HAP-1 (cell line): ENCODE measurements around the gene PDE8A.

Source experiments
- DNase-seq, 2 experiments: peaks; one replicate each; pipeline ENCODE4 v3.0.0-alpha.2; 2016 to 2020; ENCODE audit warnings: low spot score in 2 of 2
- H3K27me3 ChIP-seq: fragments of 250-450 bp; sonication (Bioruptor Pico); 2 replicates; pipeline ENCODE4 v1.5.1; 2020; ENCODE audit warnings: low read depth, mild to moderate bottlenecking, moderate library complexity
- H3K36me3 ChIP-seq: fragments of 250-450 bp; sonication (Bioruptor Pico); replicated peaks from 2 replicates; pipeline ENCODE4 v1.5.1; 2020; ENCODE audit warnings: mild to moderate bottlenecking
- H3K4me1 ChIP-seq: fragments of 250-450 bp; sonication (Bioruptor Pico); 2 replicates; pipeline ENCODE4 v1.5.1; 2020; ENCODE audit warnings: mild to moderate bottlenecking
- H3K4me3 ChIP-seq: fragments of 250-450 bp; sonication (Bioruptor Pico); 2 replicates; pipeline ENCODE4 v1.5.1; 2020; ENCODE audit warnings: mild to moderate bottlenecking, moderate library complexity
- H3K9me3 ChIP-seq: fragments of 250-450 bp; sonication (Bioruptor Pico); 2 replicates; pipeline ENCODE4 v1.5.1; 2020; ENCODE audit warnings: mild to moderate bottlenecking, moderate library complexity
- in situ Hi-C: fragments of 300-500 bp; cut with MboI; formaldehyde crosslinking; loops from 3 replicates; pipeline ENCODE4 v1.14.3; 2020; ENCODE audit warnings: low sequenced_read_pairs, inconsistent platforms, mixed read lengths

Gene PDE8A

GRCh38 chr15:85149465-85150129, 167.9 kb downstream of the PDE8A start:
- Histone ChIP-seq H3K36me3 (no peaks in the 10 kb centered on the region), H3K9me3 (no peaks in the 10 kb centered on the region), H3K4me1 (no peaks in the 10 kb centered on the region), H3K4me3 (no peak overlapping the region), H3K27me3 (no peaks in the 10 kb centered on the region)
- in situ Hi-C loops: loop anchor here (25.0 kb wide), 1 partner anchor 537 kb away; the partner anchor contains the start of gene ZSCAN2
- no peak for DNase-seq

GRCh38 chr15:85150130-85150480, 168.4 kb downstream of the PDE8A start:
- Histone ChIP-seq H3K4me3 (no peak overlapping the region), H3K9me3 (no peaks in the 10 kb centered on the region), H3K27me3 (no peaks in the 10 kb centered on the region), H3K36me3 (no peaks in the 10 kb centered on the region), H3K4me1 (no peaks in the 10 kb centered on the region)
- in situ Hi-C loops: loop anchor here (25.0 kb wide), 1 partner anchor 538 kb away; the partner anchor contains the start of gene ZSCAN2
- no peak for DNase-seq

DNA sequence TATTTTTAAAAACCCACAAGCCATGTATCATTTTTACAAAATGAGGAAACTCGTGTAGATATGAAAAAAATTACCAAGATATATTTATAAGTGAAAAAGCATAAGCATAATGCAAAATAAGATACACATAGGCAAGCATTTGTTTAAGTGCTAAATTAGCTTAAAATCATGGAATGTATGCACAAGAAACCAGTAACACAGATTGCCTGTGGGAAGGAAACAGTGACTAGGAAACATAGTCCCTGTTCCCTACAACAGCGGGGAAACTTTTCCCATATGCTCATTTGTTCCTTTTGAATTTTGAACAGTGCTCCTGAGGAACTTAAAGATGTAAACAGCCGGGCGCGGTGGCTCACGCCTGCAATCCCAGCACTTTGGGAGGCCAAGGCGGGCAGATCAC, 169.5 kb downstream of the PDE8A start:
- no peaks in the 10 kb centered on the region for H3K36me3 ChIP-seq
- no peak overlapping the region for H3K4me3 ChIP-seq
- DNase-seq: no peak
- in situ Hi-C loops: loop anchor here (25.0 kb wide), 1 partner anchor 539 kb away; the partner anchor contains the start of gene ZSCAN2
- no peaks in the 10 kb centered on the region for H3K9me3 ChIP-seq
- H3K4me1 ChIP-seq: no peaks in the 10 kb centered on the region
- H3K27me3 ChIP-seq: no peaks in the 10 kb centered on the region

GRCh38 chr15:85151861-85152260, 170.2 kb downstream of the PDE8A start:
- Histone ChIP-seq H3K9me3 (no peaks in the 10 kb centered on the region), H3K36me3 (no peaks in the 10 kb centered on the region), H3K4me1 (no peaks in the 10 kb centered on the region), H3K27me3 (no peaks in the 10 kb centered on the region), H3K4me3 (no peak overlapping the region)
- DNase-seq: no peak
- in situ Hi-C loops: loop anchor here (25.0 kb wide), 1 partner anchor 540 kb away; the partner anchor contains the start of gene ZSCAN2

DNA sequence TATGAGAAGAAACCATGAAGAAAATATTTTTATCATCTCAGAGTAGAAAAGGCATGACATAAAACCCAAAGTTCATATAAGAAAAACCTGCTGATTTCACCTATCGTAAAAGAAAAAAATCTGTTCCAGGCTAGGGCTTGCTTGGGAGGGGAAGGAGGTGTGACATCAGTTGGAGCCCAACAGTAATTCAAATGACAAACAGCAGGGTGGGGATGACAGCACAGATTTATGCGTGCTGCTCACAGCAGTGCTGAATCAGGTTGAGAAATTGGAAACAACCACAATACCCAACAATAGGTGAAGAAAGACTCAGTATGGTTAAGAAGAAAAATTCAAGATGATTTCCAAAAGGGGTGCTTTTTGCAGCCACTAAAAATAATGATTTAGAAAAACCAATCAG, 172.4 kb downstream of the PDE8A start:
- peak in 1 of 2 experiments; percentile 41 for DNase-seq
- Histone ChIP-seq H3K36me3 (no peaks in the 10 kb centered on the region), H3K27me3 (no peaks in the 10 kb centered on the region), H3K9me3 (no peaks in the 10 kb centered on the region), H3K4me1 (peaks cover 5% of the 10 kb centered on the region), H3K4me3 (no peak overlapping the region)
- in situ Hi-C loops: loop anchor here (25.0 kb wide), 1 partner anchor 542 kb away; the partner anchor contains the start of gene ZSCAN2

GRCh38 chr15:85155360-85155759, 173.7 kb downstream of the PDE8A start:
- no peak overlapping the region for H3K4me3 ChIP-seq
- in situ Hi-C loops: loop anchor here (25.0 kb wide), 1 partner anchor 543 kb away; the partner anchor contains the start of gene ZSCAN2
- H3K9me3 ChIP-seq: no peaks in the 10 kb centered on the region
- no peak for DNase-seq
- H3K4me1 ChIP-seq: peaks cover 5% of the 10 kb centered on the region
- no peaks in the 10 kb centered on the region for H3K27me3 ChIP-seq
- no peaks in the 10 kb centered on the region for H3K36me3 ChIP-seq

DNA sequence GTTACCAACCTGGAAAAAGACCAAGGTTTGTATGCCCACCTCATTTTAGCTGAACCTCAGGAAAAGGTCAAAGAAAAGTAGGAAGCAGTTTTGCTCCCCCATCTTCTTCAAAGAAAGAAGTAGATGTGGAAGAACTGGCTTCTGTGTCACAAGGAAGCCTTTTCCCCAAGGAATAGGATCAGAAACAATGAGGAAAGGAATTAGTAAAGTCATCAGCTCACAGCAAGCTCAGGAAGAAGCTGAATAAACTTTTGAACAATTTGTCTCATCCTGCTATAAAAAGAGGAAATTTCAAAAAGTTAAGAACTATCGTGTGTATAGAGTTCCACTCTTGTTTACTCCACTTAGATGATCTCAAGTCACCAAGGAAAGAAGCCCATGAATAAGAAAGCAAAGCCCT, 174.2 kb downstream of the PDE8A start:
- Histone ChIP-seq H3K4me1 (peaks cover 5% of the 10 kb centered on the region), H3K27me3 (no peaks in the 10 kb centered on the region), H3K36me3 (no peaks in the 10 kb centered on the region), H3K4me3 (no peak overlapping the region), H3K9me3 (no peaks in the 10 kb centered on the region)
- in situ Hi-C loops: loop anchor here (25.0 kb wide), 1 partner anchor 544 kb away; the partner anchor contains the start of gene ZSCAN2
- no peak for DNase-seq

- no peak overlapping the region for H3K4me3 ChIP-seq
- peaks cover 4% of the 10 kb centered on the region; the same call in 1 of the 2 replicates for H3K9me3 ChIP-seq
- in situ Hi-C loops: loop anchor here (25.0 kb wide), 1 partner anchor 545 kb away; the partner anchor contains the start of gene ZSCAN2
- no peaks in the 10 kb centered on the region for H3K36me3 ChIP-seq
- DNase-seq: no peak
- peaks cover 5% of the 10 kb centered on the region for H3K4me1 ChIP-seq
- no peaks in the 10 kb centered on the region for H3K27me3 ChIP-seq
Measured at GRCh38 chr15:85157344-85157743, 175.7 kb downstream of the PDE8A start.

DNA sequence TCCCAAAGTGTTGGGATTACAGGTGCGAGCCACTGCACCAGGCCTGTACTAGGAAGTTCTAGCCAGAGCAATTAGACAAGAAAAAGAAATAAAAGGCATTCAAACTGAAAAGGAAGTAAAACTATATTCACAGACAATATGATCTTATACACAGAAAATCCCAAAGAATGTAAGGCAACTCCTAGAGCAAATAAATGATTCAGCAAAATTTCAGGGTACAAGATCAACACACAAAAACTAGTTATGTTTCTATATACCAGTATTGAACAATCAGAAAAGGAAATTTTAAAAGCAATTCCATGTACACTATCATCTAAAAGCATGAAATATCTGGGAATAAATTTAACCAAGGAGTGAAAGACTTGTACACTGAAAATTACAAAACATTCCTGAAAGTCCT, 180.6 kb downstream of the PDE8A start:
- no peak for DNase-seq
- Histone ChIP-seq H3K4me1 (peaks cover 5% of the 10 kb centered on the region), H3K36me3 (no peaks in the 10 kb centered on the region), H3K4me3 (no peak overlapping the region), H3K9me3 (peaks cover 12% of the 10 kb centered on the region; the same call in 1 of the 2 replicates), H3K27me3 (peaks cover 5% of the 10 kb centered on the region; the same call in 1 of the 2 replicates)
- in situ Hi-C loops: loop anchor here (25.0 kb wide), 1 partner anchor 550 kb away; the partner anchor contains the start of gene ZSCAN2

DNA sequence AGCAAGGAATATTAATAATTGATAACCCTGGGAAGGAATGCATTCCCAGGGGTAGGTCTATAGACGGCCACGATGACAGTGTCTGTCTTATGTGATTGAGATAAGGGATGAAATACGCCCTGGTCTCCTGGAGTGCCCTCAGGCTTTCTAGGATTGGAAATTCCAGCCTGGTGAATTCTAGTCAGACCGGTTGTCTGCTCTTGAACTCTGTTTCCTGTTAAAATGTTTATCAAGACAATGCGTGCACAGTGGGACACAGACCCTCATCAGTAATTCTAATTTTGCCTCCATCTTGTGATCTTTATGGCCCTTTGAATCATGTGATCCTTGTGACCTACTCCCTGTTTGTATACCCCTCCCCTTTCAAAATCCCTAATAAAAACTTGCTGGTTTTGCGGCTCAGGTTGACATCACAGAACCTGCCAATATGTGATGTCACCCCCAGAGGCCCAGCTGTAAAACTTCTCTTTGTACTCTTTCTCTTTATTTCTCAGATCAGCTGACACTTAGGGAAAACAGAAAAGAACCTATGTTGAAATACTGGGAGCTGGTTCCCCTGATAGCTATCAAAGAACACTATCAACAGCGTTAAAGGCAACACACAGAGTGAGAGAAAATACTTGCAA, 183.3 kb downstream of the PDE8A start:
- Histone ChIP-seq H3K4me1 (peaks cover 3% of the 10 kb centered on the region), H3K27me3 (peaks cover 9% of the 10 kb centered on the region), H3K9me3 (peaks cover 12% of the 10 kb centered on the region; the same call in 1 of the 2 replicates), H3K36me3 (no peaks in the 10 kb centered on the region), H3K4me3 (no peak overlapping the region)
- DNase-seq: no peak
- in situ Hi-C loops: loop anchor here (25.0 kb wide), 1 partner anchor 553 kb away; the partner anchor contains the start of gene ZSCAN2

DNA sequence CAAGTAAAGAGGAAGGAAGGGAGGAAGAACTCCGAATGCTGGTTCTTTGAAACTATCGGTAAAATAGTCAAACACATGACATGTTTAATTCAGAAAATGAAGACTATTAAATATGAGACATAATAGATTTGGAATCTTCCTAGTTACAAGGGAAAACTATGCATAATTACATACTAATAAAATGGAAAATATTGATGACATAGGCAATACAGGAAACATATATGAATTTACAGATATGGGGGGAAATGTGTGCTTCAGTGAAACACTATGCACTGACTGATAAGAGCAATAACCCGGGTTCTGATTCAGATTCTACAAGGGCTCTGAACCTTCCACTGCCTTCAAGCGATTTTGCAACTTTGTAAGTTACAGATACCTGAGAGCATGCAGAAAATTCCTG, 185.9 kb downstream of the PDE8A start:
- in situ Hi-C loops: loop anchor here (25.0 kb wide), 1 partner anchor 555 kb away; the partner anchor contains the start of gene ZSCAN2
- Histone ChIP-seq H3K27me3 (peaks cover 12% of the 10 kb centered on the region), H3K4me1 (peaks cover 3% of the 10 kb centered on the region), H3K36me3 (no peaks in the 10 kb centered on the region), H3K9me3 (peaks cover 7% of the 10 kb centered on the region; the same call in 1 of the 2 replicates), H3K4me3 (no peak overlapping the region)
- no peak for DNase-seq

DNA sequence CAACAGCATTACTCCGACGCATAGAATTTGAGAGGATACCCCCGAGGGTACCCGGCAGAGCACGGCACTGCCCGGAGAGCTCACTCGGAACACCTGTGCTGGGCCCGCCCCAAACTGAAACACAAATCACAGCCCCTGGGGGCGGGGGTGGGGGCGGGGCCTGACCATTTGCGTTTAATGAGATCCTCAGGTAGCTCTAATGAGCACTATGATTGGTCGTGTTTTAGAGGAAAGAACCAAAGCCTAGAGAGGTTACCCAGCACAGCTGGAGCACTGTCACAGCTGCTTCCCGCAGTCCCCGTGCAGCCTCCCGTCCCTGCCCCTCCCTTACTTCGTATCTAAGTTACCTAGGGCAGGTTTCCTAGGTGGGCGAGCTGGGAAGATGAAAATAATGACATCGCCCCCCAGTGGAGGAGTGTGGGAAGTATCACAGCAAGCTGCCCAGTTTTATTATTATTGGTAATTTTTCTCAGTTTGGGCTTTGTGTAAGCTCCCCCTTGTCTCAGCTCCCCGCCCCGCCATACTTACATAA, 187.1 kb downstream of the PDE8A start:
- in situ Hi-C loops: loop anchor here (25.0 kb wide), 1 partner anchor 556 kb away; the partner anchor contains the start of gene ZSCAN2
- Histone ChIP-seq H3K9me3 (peaks cover 5% of the 10 kb centered on the region; the same call in 1 of the 2 replicates), H3K4me3 (peak overlapping the region; percentile 20), H3K36me3 (no peaks in the 10 kb centered on the region), H3K4me1 (peaks cover 3% of the 10 kb centered on the region), H3K27me3 (peaks cover 12% of the 10 kb centered on the region)
- DNase-seq: peak; percentile 58 to 87

DNA sequence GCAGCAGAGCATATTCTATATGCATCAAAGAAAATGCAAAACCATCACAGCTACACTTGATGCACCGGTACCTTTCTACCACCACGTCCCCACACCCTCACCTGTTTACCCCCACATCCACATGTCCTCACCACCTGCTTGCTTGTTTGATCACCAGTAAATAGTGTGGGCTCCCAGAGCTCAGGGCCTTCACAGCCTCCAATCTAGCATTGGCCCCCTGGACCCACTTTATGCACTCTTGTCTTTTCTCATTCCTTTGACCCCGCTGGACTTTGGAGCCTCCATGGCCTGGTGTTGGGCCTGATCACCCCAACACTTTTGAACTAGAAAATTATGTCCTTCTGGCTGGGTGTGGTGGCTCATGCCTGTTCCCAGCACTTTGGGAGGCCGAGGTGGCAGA, 190.1 kb downstream of the PDE8A start:
- in situ Hi-C loops: loop anchor here (25.0 kb wide), 1 partner anchor 559 kb away; the partner anchor contains the start of gene ZSCAN2
- Histone ChIP-seq H3K36me3 (no peaks in the 10 kb centered on the region), H3K4me1 (peaks cover 3% of the 10 kb centered on the region), H3K4me3 (no peak overlapping the region), H3K9me3 (no peaks in the 10 kb centered on the region; the same call in 1 of the 2 replicates), H3K27me3 (peaks cover 11% of the 10 kb centered on the region)
- DNase-seq: no peak
